ENCODE data around the gene CUX1.

GRCh38 chr7:101996131-101996691 is 178.8 kb downstream of the CUX1 start:
- TF ChIP-seq, protein P1, sequence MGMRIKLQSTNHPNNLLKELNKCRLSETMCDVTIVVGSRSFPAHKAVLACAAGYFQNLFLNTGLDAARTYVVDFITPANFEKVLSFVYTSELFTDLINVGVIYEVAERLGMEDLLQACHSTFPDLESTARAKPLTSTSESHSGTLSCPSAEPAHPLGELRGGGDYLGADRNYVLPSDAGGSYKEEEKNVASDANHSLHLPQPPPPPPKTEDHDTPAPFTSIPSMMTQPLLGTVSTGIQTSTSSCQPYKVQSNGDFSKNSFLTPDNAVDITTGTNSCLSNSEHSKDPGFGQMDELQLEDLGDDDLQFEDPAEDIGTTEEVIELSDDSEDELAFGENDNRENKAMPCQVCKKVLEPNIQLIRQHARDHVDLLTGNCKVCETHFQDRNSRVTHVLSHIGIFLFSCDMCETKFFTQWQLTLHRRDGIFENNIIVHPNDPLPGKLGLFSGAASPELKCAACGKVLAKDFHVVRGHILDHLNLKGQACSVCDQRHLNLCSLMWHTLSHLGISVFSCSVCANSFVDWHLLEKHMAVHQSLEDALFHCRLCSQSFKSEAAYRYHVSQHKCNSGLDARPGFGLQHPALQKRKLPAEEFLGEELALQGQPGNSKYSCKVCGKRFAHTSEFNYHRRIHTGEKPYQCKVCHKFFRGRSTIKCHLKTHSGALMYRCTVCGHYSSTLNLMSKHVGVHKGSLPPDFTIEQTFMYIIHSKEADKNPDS (CRISPR knock-in tag; IDR thresholded peaks at IDR 0.05) = no peak
- TF ChIP-seq SP5 (CRISPR knock-in tag; IDR thresholded peaks at IDR 0.05; ENCODE audit: borderline replicate concordance, low read depth) (no peak), ZNF549 (CRISPR knock-in tag; IDR thresholded peaks at IDR 0.05) (no peak), RBM22 (optimal IDR thresholded peaks at IDR 0.05; ENCODE audit: low read length) (no peak), NFIC (IDR thresholded peaks at IDR 0.05; ENCODE audit: low read length) (no peak), RFX5 (IDR thresholded peaks at IDR 0.05; ENCODE audit: low read depth, low read length) (no peak), HNF4G (IDR thresholded peaks at IDR 0.05; ENCODE audit: borderline replicate concordance, low read depth, low read length) (no peak), HNF4G (CRISPR knock-in tag; IDR thresholded peaks at IDR 0.05; ENCODE audit: borderline replicate concordance, low read depth) (no peak), IKZF4 (CRISPR knock-in tag; IDR thresholded peaks at IDR 0.05; ENCODE audit: borderline replicate concordance, low read depth, not compliant biosample characterization) (no peak)
- TF ChIP-seq, protein P2, sequence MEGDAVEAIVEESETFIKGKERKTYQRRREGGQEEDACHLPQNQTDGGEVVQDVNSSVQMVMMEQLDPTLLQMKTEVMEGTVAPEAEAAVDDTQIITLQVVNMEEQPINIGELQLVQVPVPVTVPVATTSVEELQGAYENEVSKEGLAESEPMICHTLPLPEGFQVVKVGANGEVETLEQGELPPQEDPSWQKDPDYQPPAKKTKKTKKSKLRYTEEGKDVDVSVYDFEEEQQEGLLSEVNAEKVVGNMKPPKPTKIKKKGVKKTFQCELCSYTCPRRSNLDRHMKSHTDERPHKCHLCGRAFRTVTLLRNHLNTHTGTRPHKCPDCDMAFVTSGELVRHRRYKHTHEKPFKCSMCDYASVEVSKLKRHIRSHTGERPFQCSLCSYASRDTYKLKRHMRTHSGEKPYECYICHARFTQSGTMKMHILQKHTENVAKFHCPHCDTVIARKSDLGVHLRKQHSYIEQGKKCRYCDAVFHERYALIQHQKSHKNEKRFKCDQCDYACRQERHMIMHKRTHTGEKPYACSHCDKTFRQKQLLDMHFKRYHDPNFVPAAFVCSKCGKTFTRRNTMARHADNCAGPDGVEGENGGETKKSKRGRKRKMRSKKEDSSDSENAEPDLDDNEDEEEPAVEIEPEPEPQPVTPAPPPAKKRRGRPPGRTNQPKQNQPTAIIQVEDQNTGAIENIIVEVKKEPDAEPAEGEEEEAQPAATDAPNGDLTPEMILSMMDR (CRISPR knock-in tag; IDR thresholded peaks at IDR 0.05) = no peak
- TF ChIP-seq, protein P3, sequence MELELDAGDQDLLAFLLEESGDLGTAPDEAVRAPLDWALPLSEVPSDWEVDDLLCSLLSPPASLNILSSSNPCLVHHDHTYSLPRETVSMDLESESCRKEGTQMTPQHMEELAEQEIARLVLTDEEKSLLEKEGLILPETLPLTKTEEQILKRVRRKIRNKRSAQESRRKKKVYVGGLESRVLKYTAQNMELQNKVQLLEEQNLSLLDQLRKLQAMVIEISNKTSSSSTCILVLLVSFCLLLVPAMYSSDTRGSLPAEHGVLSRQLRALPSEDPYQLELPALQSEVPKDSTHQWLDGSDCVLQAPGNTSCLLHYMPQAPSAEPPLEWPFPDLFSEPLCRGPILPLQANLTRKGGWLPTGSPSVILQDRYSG (CRISPR knock-in tag; IDR thresholded peaks at IDR 0.05) = no peak
